GM18909 (cell line): ENCODE data around the gene DDB1.

Experiments used
- ATAC-seq: cut with Tn5 transposase; IDR thresholded peaks from one replicate; pipeline ENCODE4 v1.9.1; 2021; ENCODE audit warnings: mild to moderate bottlenecking; ENCODE audit not compliant: unreplicated experiment, poor library complexity

Gene DDB1

GRCh38 chr11:61337706-61338470 lies 5.0 kb upstream of the DDB1 start:
- no peak for ATAC-seq

GRCh38 chr11:61336171-61336935 lies 3.4 kb upstream of the DDB1 start:
- ATAC-seq = peak; percentile 61

- no peak for ATAC-seq
Measured at GRCh38 chr11:61335355-61335710, 2.4 kb upstream of the DDB1 start.

- no peak for ATAC-seq
Measured at GRCh38 chr11:61334434-61335354, 1.8 kb upstream of the DDB1 start.

DNA sequence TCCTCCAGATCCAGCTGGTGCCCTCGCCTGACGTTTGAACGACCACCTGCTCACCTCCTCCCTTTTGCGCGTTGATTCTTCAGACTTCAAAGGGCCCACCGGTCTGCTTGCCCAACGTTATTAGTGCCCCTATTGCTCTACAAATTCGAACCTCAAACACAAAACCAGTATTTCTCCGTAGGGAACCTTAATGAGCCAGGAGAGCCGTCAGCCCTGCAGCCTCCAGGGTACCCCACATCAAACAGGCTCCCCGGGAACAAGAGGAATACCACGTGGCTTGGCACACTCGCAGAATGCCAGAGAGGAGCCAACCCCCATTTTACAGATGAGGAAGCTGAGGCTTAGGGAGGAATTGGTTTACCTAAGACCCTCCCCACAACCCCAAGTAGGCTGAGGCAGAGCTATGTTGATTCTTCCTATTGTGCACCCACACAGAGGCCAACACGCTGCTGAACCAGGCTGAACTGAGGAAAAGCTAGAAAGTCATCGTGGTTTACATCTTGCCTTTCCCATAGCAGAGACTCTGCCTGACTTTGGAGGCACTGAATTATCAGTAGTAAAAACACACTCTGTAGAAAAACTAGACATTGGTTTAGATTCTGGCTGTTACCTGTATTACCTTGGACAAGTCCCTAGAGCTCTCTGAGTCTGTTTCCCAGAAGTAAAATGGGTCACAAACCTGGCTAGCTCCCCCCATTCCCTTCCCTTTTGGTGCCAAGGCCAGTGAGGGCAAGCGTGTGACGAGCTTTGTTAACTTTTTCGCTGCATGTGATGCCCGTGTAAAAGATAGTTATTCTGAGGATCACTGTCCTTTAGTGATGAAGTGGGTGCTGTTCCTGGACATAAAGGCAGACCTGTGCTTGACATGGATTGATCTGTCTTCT lies 887 bp upstream of the DDB1 start:
- no peak for ATAC-seq

DNA sequence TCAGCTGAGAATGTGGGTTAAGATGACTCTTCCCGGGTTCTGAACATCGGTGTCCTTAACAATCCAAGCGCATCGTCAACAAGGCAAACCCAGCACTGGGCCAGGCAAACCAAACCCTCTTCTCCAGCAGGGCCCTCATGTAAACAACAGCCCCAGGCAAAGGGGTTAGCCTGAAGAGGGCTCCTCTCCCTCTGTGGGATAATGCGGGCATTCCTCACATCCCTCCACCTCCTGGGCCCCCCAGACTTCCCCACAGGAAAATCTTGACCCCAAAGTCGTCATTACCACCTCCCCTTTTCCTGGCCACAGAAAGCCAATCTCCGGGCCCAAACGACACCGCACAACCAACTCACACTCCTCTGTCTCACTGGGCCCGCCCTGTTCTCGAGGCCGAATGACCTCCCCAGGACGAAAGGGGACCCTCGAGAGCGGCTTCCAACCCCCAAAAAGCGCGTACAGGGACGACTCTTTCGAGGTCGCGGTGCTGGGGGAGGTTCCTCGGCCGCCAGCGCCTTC lies 566 bp downstream of the DDB1 start:
- peak; percentile 4 for ATAC-seq

DNA sequence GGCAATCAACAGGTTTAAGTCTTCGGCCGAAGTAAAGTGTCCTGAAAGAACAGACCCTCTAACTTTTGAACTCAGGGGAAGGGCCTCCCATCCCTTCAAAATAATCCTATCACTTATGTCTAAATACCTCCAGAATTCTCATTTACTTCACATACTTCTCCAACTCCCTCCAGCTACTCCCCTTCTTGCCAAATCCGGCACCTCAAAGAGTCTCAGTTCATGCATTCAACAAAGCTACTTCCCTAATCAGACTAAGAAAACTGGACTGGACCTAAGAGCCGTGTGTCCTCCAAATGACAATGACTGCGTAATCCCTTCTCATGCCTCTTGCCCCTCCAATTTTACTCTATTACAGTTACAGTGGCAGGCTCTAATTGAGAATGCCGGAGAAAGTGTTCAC lies 1.3 kb downstream of the DDB1 start:
- no peak for ATAC-seq

- ATAC-seq = no peak
Measured at GRCh38 chr11:61329871-61330270, 3.0 kb downstream of the DDB1 start.

DNA sequence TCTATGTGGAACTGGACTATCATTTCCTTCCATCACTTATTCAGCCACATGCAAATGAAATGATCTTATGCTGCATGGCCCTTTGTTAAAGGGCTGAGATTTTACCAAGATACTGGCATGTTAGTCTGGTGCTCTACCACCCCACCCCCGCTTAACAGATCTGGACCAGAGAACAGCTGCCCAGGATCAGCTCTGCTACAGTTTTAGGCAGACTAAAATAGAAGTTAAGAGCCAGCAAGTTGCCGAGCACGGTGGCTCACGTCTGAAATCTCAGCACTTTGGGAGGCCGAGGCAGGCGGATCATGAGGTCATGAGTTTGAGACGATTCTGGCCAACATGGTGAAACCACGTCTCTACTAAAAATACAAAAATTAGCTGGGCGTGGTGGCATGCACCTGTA lies 4.6 kb downstream of the DDB1 start:
- no peak for ATAC-seq

- ATAC-seq = no peak
Measured at GRCh38 chr11:61327669-61328071, 5.2 kb downstream of the DDB1 start.

DNA sequence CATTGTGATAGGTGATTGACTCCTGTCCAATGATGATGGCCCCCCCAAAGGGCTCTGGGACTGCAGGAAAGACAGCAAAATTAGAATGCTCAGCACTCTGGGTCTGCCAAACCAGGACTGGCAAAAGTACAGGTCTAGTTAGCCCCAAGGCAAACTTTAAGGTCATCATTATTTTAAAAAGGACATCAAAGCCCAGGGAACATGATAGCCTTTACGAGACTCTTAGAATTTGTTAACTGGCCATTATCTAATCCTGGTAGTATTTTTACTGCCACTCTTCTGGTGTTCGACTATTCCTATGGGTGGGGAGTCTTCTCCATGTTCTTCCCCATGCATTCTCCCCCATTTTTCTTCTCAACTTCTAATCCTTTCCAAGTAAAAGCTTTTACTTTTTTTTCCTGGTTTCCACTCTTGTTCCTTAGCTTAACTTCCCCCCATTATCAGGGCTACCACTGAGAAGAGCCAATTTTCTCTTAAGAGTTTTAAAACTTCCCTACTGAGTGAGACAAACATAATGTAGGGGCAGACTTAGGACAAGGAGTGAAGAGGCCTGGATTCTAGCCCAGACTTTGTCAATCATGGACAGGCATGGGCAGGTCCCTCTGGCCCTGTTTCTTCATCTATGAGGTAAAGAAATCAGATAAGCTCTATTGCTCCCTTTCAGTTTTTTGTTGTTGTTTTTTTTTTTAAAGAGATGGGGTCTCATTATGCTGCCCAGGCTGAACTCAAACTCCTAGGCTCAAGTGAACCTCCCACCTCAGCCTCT lies 7.1 kb downstream of the DDB1 start:
- no peak for ATAC-seq

DNA sequence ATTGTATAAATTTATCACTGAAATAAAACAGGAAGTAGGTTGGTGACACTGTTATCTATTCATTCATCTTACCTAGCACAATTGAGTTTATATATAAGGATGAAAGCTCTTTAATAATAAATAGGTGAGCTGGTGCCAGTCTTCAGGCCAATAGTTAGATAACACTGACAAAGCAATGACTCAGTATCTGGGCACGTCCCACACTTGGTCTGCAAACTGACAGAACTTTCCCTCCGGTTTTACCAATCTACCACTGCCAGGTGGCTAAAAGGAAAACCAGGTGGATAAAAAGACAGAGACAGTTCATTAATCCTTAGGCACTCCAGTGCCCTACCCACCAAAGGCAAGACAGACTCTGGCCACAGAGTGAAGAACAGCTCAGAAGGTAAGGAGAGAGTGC lies 17.6 kb downstream of the DDB1 start:
- no peak for ATAC-seq

GRCh38 chr11:61310749-61311148 lies 22.2 kb downstream of the DDB1 start:
- no peak for ATAC-seq

DNA sequence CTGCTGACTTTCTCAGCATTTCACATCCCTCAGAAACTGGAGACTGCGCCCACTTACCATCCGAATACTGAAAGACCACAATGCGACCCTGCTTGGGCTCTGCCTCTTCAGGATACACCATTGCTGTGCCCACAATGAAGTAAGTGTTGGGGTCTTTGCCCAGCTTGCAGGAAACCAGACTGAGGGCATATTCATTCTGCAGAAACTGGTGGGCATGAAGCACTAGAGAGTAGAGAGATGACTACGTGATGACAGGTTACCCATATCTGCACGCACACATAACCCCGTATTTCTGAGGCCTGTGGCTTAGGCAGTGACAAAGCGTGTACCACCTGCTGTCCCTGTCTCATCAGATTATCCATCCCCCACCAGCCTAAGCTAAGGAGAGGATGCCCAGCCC lies 23.2 kb downstream of the DDB1 start:
- no peak for ATAC-seq

DNA sequence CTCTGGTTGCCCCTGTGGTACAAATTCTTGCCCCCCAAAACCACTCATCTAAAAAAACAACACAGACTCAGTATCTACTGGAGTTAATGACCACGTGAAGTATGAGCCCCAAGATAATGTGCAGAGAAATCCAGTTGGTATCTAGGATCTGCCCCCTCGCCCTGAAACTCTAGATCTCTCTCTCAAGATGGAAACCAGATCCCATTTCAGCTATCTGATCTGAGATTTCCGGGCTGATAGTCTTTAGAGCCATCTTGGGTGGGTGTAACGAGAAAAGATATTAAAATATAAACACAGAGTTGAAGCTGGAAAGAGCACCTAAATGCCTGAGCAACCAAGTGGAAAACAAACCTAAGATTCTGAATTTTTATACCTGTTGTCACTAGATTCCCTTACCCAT lies 23.8 kb downstream of the DDB1 start:
- no peak for ATAC-seq

- ATAC-seq = no peak
Measured at GRCh38 chr11:61307354-61307753, 25.6 kb downstream of the DDB1 start.

- ATAC-seq = no peak
Measured at GRCh38 chr11:61306221-61306620, 26.7 kb downstream of the DDB1 start.

- no peak for ATAC-seq
Measured at GRCh38 chr11:61305417-61305816, 27.5 kb downstream of the DDB1 start.

GRCh38 chr11:61303725-61304124 lies 29.2 kb downstream of the DDB1 start:
- no peak for ATAC-seq
